Nephron progenitor cell (in vitro differentiated cells): Measurements from ENCODE around the gene HAVCR2.
"Not testable (repeated sequence)": the region's sequence is repeated elsewhere in the genome, so short reads cannot be mapped to it uniquely, and the experiment has no call there.

ENCODE experiments used
- DNase-seq: peaks from one replicate; pipeline ENCODE4 v3.0.0; 2021
- H3K27ac Mint-ChIP-seq: 2 replicates; pipeline ENCODE4 v1.8.0; 2021; ENCODE audit warnings: mild to moderate bottlenecking, moderate library complexity, mixed read lengths
- H3K27me3 Mint-ChIP-seq: 2 replicates; pipeline ENCODE4 v1.8.0; 2021; ENCODE audit warnings: mild to moderate bottlenecking, low read depth, mixed read lengths; ENCODE audit not compliant: poor library complexity
- H3K36me3 Mint-ChIP-seq: 2 replicates; pipeline ENCODE4 v1.8.0; 2021; ENCODE audit warnings: low read depth, mixed read lengths
- H3K4me1 Mint-ChIP-seq: 2 replicates; pipeline ENCODE4 v1.8.0; 2021; ENCODE audit warnings: mixed read lengths
- H3K4me3 Mint-ChIP-seq: 2 replicates; pipeline ENCODE4 v1.8.0; 2021; ENCODE audit warnings: mild to moderate bottlenecking, moderate library complexity, mixed read lengths
- H3K9me3 Mint-ChIP-seq: 2 replicates; pipeline ENCODE4 v1.8.0; 2021; ENCODE audit warnings: mild to moderate bottlenecking, moderate library complexity, mixed read lengths
- CTCF ChIP-seq: fragments of 200-600 bp; sonication (generic); IDR thresholded peaks from 2 replicates; pipeline ENCODE4 v1.5.0; 2021; ENCODE audit warnings: antibody characterized with exemption

Gene HAVCR2

DNA sequence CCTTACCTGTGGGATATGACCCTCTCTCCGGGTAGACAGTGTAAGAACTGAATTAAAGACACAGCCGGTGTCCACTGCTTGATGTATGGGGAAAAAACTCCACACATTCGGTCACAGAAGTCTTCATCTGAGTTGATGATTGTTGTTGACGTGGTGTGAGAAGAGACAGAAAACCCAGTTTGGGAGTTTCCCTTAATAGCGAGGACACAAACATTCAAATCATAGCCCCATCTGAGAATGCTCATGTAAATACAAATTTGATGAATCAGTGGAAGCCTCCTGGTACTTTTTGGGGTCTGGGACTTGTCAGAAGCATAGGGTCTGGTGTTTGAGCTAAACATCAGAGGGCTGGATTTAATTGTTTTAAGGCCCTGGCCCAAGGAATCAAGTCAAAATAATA lies 60.9 kb downstream of the HAVCR2 start:
- Mint-ChIP-seq H3K27ac (no peak overlapping the region), H3K4me1 (peaks cover 19% of the 10 kb centered on the region), H3K4me3 (no peak overlapping the region), H3K9me3 (no peaks in the 10 kb centered on the region), H3K27me3 (peaks cover 4% of the 10 kb centered on the region), H3K36me3 (no peaks in the 10 kb centered on the region)
- no peak for TF ChIP-seq CTCF
- DNase-seq: no peak

DNA sequence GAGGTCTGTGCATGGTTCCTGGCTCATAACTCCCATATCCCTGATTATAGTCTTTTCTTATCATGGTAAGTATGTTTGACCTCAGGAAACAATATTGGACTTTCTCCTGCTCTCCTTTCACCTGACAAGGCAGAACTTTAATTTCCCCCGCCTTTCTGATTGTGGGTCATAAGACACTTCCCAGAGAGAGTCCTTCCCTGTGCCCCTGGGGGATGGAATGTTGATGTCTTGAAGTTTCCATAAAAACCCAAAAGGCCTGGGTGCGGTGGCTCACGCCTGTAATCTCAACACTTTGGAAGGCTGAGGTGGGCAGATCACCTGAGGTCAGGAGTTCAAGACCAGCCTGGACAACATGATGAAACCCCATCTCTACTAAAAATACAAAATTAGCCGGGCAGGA lies 61.8 kb downstream of the HAVCR2 start:
- not testable (repeated sequence) for H3K27ac Mint-ChIP-seq, DNase-seq, H3K36me3 Mint-ChIP-seq, H3K4me3 Mint-ChIP-seq, H3K9me3 Mint-ChIP-seq, H3K27me3 Mint-ChIP-seq
- peaks cover 19% of the 10 kb centered on the region for H3K4me1 Mint-ChIP-seq

GRCh38 chr5:157046041-157046440 lies 62.8 kb downstream of the HAVCR2 start:
- Mint-ChIP-seq H3K36me3 (no peaks in the 10 kb centered on the region), H3K27ac (no peak overlapping the region), H3K4me3 (no peak overlapping the region), H3K9me3 (no peaks in the 10 kb centered on the region), H3K27me3 (peaks cover 4% of the 10 kb centered on the region), H3K4me1 (peaks cover 15% of the 10 kb centered on the region)
- DNase-seq: no peak
- TF ChIP-seq CTCF: no peak

- Mint-ChIP-seq H3K27ac (no peak overlapping the region), H3K9me3 (no peaks in the 10 kb centered on the region), H3K36me3 (no peaks in the 10 kb centered on the region), H3K4me3 (no peak overlapping the region), H3K4me1 (peaks cover 11% of the 10 kb centered on the region), H3K27me3 (peaks cover 4% of the 10 kb centered on the region)
- DNase-seq: no peak
- TF ChIP-seq CTCF: no peak
Observed at GRCh38 chr5:157045601-157046000, 63.2 kb downstream of the HAVCR2 start.

DNA sequence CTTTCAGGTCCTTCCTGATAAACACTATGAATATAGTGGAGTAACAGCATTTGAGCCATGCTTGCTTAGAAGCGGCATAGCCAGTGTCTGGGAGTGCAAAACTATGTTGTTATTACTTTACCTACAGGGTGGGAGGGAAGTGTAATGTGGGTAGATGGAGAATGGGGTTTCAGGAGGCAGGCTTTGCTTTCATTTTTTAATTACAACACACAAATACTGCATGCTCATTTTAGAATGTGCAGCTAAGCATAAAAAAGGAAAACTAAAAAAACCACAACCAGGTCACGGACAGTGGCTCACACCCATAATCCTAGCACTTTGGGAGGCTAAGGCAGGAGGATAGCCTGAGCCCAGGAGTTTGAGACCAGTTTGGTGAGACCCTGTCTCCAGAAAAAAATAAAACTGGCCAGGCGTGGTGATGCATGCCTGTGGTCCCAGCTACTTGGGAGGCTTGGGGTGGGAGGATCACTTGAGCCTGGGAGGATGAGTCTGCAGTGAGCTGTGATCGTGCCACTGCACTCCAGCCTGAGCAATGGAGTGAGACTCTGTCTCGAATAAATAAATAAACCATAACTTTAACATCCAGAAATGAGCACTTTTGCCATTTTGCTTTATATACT lies 70.2 kb downstream of the HAVCR2 start:
- Mint-ChIP-seq H3K27ac (no peak overlapping the region), H3K27me3 (peaks cover 4% of the 10 kb centered on the region), H3K4me1 (peaks cover 18% of the 10 kb centered on the region), H3K36me3 (no peaks in the 10 kb centered on the region), H3K4me3 (no peak overlapping the region), H3K9me3 (peaks cover 3% of the 10 kb centered on the region)
- no peak for TF ChIP-seq CTCF
- DNase-seq: no peak
